Peyer's patch (tissue), 4 donors: ENCODE data around the gene FOXK1. TPM values are rescaled to one million over a fixed set of nuclear protein-coding genes. Genes with fewer than 3 reads are reported as not detected.

Experiments used
- DNase-seq, 3 donors: peaks; one replicate each; pipeline ENCODE4 v3.0.0-alpha.2; 2017 to 2019
- H3K27ac ChIP-seq, 4 donors: fragments of 200-600 bp; sonication (generic); one replicate each; pipeline ENCODE4 v1.5.1; 2016 to 2019
- H3K27me3 ChIP-seq, 2 donors: fragments of 200-600 bp; sonication (generic); one replicate each; pipeline ENCODE4 v1.5.1; 2019
- H3K36me3 ChIP-seq, 3 donors: fragments of 200-600 bp; sonication (generic); one replicate each; pipeline ENCODE4 v1.5.1; 2016 to 2019
- H3K4me1 ChIP-seq, 4 donors: fragments of 200-600 bp; sonication (generic); one replicate each; pipeline ENCODE4 v1.5.1; 2016 to 2019
- H3K4me3 ChIP-seq, 4 donors: fragments of 200-600 bp; sonication (generic); 1 replicate in 3 of 4; 2 replicates in 1 of 4; pipeline ENCODE4 v1.5.1; 2016 to 2019; ENCODE audit warnings: mild to moderate bottlenecking in 1 of 4
- H3K9me3 ChIP-seq, 4 donors: fragments of 200-600 bp; sonication (generic); one replicate each; pipeline ENCODE4 v1.5.1; 2016 to 2019; ENCODE audit warnings: mild to moderate bottlenecking in 1 of 4
- POLR2A ChIP-seq, 2 donors: fragments of 450-650 bp; IDR thresholded peaks; one replicate each; pipeline ENCODE4 v1.5.1; 2017; ENCODE audit warnings: antibody characterized with exemption in 2 of 2, mild to moderate bottlenecking in 2 of 2, moderate library complexity in 2 of 2
- total RNA-seq, 4 donors: library from RNA; depleted of rRNA; stranded (reverse); fragments of >200 nt; gene quantifications; one replicate each; pipeline ENCODE4 v1.1.0, GENCODE V29; 2016
- TF ChIP-seq, protein P1 (sequence below), 6 experiments: fragments of 450-650 bp in 4 of 6; fragments of 200-600 bp in 2 of 6; sonication (generic) in 1 of 6; IDR thresholded peaks; one replicate each; pipeline ENCODE4 v1.5.1; 2017 to 2019; ENCODE audit warnings: antibody characterized with exemption in 6 of 6, mild to moderate bottlenecking in 3 of 6, moderate library complexity in 1 of 6

The FOXK1 gene
- total RNA-seq, 4 donors from 2014 or later = 14.9 to 47.0 (median 36.1) TPM

DNA sequence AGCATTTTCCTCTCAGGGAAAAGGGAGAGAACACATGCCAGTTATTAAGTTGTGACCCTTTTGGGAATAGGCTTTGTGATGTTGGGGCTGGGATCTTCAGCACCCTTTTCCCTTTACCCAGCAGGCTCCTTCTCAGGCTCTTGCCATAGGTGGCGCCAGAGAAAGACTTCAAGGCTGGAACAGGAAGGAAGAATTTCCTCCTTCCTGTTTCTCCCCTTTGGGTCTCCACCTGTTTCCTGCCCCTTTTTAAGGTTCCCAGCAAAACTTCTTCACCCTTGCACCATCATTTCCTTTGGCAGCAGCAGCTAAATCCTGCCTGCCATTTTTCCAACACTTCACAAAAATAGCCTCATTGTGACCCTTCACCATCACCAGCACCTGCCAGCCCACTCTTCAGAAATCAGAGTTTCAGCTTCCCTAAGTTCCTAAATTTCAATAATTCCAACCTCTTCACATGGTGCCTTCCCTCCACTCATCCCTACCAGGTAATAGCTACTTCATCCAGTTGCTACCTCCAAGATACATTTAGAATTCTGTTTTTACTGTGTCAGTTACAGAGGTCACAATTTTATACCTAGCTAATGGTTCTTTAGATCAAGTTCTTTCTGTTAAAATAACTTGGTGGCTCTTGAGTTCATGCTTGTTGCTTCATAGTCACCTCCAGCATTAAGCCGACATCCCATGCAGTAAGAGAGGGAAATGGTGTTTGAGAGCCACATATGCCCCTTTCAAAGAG is 22.4 kb upstream of the FOXK1 start:
- Histone ChIP-seq H3K9me3 (no peaks in the 10 kb centered on the region), H3K27ac (no peak overlapping the region), H3K4me3 (no peak overlapping the region), H3K4me1 (no peaks in the 10 kb centered on the region), H3K27me3 (no peaks in the 10 kb centered on the region), H3K36me3 (no peaks in the 10 kb centered on the region)
- TF ChIP-seq, protein P1, sequence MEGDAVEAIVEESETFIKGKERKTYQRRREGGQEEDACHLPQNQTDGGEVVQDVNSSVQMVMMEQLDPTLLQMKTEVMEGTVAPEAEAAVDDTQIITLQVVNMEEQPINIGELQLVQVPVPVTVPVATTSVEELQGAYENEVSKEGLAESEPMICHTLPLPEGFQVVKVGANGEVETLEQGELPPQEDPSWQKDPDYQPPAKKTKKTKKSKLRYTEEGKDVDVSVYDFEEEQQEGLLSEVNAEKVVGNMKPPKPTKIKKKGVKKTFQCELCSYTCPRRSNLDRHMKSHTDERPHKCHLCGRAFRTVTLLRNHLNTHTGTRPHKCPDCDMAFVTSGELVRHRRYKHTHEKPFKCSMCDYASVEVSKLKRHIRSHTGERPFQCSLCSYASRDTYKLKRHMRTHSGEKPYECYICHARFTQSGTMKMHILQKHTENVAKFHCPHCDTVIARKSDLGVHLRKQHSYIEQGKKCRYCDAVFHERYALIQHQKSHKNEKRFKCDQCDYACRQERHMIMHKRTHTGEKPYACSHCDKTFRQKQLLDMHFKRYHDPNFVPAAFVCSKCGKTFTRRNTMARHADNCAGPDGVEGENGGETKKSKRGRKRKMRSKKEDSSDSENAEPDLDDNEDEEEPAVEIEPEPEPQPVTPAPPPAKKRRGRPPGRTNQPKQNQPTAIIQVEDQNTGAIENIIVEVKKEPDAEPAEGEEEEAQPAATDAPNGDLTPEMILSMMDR (IDR thresholded peaks at IDR 0.05) = no peak
- no peak for TF ChIP-seq POLR2A (IDR thresholded peaks at IDR 0.05)
- no peak for DNase-seq

- H3K27me3 ChIP-seq = no peaks in the 10 kb centered on the region
- H3K4me1 ChIP-seq = no peaks in the 10 kb centered on the region
- no peak overlapping the region for H3K27ac ChIP-seq
- TF ChIP-seq, protein P1 (IDR thresholded peaks at IDR 0.05) = no peak
- TF ChIP-seq POLR2A (IDR thresholded peaks at IDR 0.05) = no peak
- H3K36me3 ChIP-seq = no peaks in the 10 kb centered on the region
- DNase-seq = no peak
- no peak overlapping the region for H3K4me3 ChIP-seq
- no peaks in the 10 kb centered on the region for H3K9me3 ChIP-seq
Measured at GRCh38 chr7:4661871-4662270, 20.2 kb upstream of the FOXK1 start.

DNA sequence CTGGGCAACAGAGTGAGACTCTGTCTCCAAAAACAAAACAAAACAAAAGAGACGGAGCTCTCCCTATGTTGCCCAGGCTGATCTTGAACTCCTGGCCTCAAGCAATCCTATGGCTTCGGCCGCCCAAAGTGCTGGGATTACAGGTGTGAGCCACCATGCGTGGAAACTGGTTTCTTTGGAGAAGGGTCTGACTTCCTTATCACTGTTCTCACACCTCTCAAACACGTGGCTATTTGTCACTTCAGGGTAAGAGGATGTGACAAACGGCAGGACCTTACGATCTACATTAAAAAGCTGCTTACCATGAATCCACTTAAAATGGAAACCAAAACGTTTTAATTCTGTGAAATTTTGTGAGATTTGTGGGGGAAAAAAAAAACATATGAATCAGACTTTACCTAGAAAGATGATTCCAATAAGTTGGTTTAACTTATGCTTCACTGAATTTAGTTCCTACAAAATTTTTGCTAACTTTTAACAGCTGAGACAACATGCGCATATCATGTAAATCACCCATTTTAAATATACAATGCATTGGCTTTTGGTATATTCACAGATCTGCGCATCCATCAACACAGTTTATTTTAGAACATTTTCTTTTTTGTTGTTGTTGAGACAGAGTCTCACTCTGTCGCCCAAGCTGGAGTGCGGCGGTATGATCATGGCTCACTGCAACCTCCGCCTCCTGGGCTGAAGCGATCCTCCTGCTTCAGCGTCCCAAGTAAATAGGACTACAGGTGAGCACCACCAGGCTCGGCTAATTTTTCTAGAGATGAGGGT is 18.7 kb upstream of the FOXK1 start:
- Histone ChIP-seq H3K4me1 (no peaks in the 10 kb centered on the region), H3K27ac (no peak overlapping the region), H3K4me3 (no peak overlapping the region), H3K27me3 (no peaks in the 10 kb centered on the region), H3K9me3 (no peaks in the 10 kb centered on the region), H3K36me3 (no peaks in the 10 kb centered on the region)
- TF ChIP-seq POLR2A (IDR thresholded peaks at IDR 0.05) = no peak
- DNase-seq = no peak

DNA sequence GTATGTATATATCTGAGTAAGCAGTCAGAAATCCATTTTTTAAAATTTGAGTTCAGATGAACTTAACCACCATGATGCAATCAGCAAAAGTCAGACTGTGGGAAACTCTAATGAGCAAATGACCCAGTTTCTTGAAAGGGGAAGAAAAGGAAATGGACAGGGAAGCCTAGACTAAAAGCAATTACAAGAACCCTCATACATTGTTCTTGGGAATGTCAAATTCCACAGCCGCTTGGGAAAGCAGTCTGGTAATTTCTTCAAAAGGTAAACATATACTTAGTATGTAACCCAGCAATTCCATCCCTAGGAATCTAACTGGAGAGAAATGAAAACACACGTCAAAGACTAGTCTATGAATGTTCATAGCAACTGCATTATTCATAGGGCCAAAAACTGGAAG is 16.4 kb upstream of the FOXK1 start:
- no peaks in the 10 kb centered on the region for H3K36me3 ChIP-seq
- H3K27me3 ChIP-seq = no peaks in the 10 kb centered on the region
- peak overlapping the region in 1 of 4 donors; percentile 56 for H3K27ac ChIP-seq
- TF ChIP-seq, protein P1 (IDR thresholded peaks at IDR 0.05) = no peak
- TF ChIP-seq POLR2A (IDR thresholded peaks at IDR 0.05) = no peak
- no peaks in the 10 kb centered on the region for H3K4me1 ChIP-seq
- H3K9me3 ChIP-seq = no peaks in the 10 kb centered on the region
- DNase-seq = no peak
- H3K4me3 ChIP-seq = no peak overlapping the region

- no peak for DNase-seq
- Histone ChIP-seq H3K9me3 (no peaks in the 10 kb centered on the region), H3K4me3 (no peak overlapping the region), H3K4me1 (no peaks in the 10 kb centered on the region), H3K27me3 (no peaks in the 10 kb centered on the region), H3K36me3 (no peaks in the 10 kb centered on the region), H3K27ac (peak overlapping the region in 1 of 4 donors; percentile 33)
- no peak for TF ChIP-seq POLR2A (IDR thresholded peaks at IDR 0.05)
- TF ChIP-seq, protein P1 (IDR thresholded peaks at IDR 0.05) = no peak
Measured at GRCh38 chr7:4667776-4668509, 14.2 kb upstream of the FOXK1 start.

DNA sequence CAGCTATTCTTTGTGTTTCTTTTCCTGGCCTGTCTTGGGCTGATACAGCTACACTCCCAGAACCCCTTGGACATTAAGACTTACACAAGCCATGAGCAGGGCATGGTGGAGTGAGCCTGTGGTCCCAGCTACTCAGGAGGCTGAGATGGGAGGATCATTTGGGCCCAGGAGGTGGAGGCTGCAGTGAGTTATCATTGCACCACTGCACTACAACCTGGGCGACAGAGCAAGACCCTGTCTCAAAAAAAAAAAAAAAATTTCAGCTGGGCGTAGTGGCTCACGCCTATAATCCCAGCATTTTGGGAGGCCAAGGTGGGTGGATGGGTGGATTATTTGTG is 13.6 kb upstream of the FOXK1 start:
- Histone ChIP-seq H3K27me3 (no peaks in the 10 kb centered on the region), H3K36me3 (no peaks in the 10 kb centered on the region), H3K27ac (peak overlapping the region in 1 of 4 donors; percentile 33), H3K4me1 (no peaks in the 10 kb centered on the region), H3K4me3 (no peak overlapping the region), H3K9me3 (no peaks in the 10 kb centered on the region)
- TF ChIP-seq, protein P1 (IDR thresholded peaks at IDR 0.05) = no peak
- TF ChIP-seq POLR2A (IDR thresholded peaks at IDR 0.05) = no peak
- no peak for DNase-seq
